GM19043 (cell line): ENCODE data around the gene C1orf74.

Experiments used
- ATAC-seq: cut with Tn5 transposase; IDR thresholded peaks from one replicate; pipeline ENCODE4 v1.9.1; 2021; ENCODE audit warnings: low read depth; ENCODE audit not compliant: unreplicated experiment

C1orf74 gene

GRCh38 chr1:209774592-209774991 lies 9.8 kb downstream of the C1orf74 start:
- peak; percentile 72 for ATAC-seq

DNA sequence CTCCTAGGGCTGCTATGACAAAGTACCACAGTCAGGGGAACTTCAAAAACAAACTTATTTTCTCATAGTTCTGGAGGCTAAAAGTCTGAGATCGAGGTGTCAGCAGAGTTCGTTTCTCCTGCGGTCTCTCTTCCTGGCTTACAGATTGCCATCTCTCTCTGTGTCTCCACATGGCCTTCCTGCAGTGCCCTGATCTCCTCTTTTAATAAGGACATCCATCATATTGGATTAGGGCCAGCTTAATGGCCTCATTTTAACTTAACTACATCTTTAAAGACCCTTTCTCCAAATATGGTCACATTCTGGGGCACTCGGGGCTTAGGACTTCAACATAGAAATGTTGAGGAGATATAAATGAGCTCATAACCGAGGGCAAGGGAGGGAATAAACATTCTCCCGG lies 12.2 kb downstream of the C1orf74 start:
- ATAC-seq = no peak

- ATAC-seq = no peak
Observed at GRCh38 chr1:209770636-209771415, 13.5 kb downstream of the C1orf74 start.

DNA sequence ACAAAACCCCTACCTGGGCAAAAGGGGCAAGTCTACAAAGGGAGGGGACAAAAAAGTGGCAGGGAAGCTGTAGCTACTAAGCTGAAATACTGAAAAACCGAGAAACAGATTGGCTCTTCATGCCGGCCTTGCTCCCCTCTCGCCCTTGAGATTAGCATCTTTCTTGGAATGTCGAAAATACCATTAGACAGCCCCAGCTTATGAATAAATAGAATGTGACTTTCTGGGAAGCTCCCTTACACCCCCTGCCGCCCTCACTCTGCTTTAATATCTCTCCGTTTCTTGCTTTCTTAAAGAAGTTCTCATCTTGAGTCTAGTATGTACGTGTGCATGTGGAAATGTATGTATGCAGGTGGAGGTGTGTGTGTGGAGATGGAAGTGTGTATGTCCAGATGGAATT lies 14.4 kb downstream of the C1orf74 start:
- no peak for ATAC-seq

DNA sequence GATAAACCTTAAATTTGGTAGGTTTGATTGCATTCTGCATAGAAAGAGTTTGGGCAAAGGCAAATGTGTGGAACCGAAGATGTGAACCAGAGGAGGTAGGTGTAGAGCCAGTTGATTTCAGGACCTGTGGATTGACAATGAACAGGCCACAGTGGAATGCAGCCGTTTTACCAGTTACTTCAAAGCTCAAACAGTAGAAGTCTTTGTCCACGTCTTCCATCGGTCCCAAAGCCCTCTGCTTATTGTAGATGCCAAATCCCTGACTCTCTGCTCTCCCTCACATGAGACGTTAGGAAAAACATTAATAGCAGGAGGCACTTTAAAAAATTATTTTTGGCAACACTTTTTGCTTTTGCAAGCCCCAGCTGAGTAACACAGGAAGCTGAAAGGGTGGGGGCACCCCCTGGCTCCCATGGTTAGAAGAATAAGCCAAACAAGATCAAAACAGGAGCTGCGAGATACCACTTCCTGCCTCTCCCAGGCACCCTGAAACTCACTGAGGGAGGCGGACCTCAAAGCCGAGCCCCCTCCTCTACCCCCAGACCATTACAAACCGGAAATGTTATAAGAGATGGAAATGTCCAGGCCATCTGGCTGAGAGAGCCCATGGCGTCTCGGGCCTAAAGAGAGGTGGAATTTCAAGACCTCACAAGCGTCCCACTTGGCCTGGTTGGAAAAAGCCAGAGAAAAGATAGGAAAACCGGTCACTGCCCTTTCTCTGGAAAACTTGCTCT lies 15.0 kb downstream of the C1orf74 start:
- ATAC-seq = peak; percentile 77

- ATAC-seq = peak; percentile 71
Observed at GRCh38 chr1:209768354-209768774, 16.0 kb downstream of the C1orf74 start.

DNA sequence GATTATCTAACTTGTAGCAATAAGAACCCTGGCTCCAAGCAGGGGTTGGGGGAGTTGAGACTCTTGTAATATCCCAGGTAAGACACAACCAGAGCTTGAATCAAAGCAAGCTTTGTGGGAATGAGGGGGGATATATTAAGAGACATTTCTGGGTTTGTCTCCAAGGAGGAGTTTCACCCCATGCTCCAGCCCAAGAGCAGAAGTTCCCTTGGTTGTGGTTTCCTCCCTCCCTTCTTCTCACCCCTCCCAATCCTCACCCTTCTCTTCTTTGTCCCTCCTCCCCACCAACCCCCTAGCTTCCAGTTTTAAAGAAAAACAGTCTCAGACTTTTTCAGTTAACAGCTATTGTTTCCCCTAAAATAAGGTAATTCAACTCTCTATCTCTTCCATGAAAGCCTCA lies 16.7 kb downstream of the C1orf74 start:
- ATAC-seq = no peak

DNA sequence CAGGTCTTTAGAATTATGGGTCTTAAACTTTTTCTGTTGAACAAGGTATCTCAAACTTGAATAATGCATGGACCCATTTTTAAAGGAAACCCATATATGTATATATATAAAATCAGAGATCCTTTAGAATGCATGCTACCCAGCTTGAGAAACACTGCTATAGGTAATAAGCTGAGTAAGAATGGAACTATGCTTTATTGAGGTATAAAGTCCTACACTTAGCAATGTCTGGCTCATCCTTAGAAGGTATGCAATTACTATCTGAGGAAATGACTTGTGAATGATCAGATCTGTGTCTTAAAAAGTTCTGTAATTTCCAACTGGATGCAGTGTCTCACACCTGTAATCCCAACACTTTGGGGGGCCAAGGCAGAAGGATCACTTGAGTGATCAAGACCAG lies 17.3 kb downstream of the C1orf74 start:
- ATAC-seq = no peak

- no peak for ATAC-seq
Observed at GRCh38 chr1:209766051-209766450, 18.3 kb downstream of the C1orf74 start.

DNA sequence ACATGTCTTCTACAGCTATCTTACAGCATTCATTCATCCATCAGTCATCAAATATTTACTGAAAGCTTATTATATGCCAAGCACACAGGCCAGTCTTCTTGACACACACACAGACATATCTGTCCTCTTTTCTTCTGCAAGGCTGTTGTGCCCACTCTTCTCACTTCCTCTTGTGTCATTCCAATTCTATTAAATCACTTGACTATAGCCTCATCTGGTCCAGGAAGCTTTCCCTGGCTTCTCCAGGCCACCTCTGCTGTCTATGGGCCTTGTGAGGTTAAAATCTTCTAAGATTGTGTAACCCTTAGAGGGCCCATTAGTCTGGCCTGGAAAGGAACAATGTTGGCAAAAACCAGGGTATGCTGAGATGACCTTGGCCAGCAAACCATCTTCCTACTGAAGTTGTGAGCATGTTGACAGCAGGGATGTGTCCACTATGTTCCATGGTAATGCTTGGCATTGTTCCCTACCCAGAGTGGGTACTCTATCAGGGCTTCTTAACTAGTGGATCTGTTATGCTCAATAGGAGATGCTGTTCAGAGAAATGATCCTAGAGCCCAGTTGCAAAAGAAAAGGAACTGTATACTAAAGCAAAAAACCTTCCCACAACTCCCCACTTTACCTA lies 23.2 kb downstream of the C1orf74 start:
- ATAC-seq = no peak

GRCh38 chr1:209759829-209760359 lies 24.5 kb downstream of the C1orf74 start:
- ATAC-seq = no peak

DNA sequence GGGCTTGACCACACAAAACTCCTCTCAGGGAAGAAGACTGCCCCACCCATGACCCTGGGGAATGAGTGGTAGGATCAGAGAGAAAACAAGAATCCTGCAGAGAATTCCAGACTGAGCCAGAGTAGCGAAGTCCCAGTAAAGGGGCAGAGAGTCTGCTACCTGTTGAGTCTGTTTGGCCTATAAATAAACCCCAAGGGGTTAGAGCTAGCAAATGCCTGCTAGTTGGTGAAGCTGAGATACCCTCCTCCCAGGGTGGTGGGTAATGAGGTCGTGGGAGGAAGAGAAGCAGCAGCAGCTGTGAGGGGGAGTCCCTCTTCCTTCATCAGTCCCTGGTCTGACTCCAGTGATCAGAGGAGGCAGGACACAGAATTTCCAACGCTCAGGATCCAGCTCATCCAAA lies 26.0 kb downstream of the C1orf74 start:
- ATAC-seq = no peak

DNA sequence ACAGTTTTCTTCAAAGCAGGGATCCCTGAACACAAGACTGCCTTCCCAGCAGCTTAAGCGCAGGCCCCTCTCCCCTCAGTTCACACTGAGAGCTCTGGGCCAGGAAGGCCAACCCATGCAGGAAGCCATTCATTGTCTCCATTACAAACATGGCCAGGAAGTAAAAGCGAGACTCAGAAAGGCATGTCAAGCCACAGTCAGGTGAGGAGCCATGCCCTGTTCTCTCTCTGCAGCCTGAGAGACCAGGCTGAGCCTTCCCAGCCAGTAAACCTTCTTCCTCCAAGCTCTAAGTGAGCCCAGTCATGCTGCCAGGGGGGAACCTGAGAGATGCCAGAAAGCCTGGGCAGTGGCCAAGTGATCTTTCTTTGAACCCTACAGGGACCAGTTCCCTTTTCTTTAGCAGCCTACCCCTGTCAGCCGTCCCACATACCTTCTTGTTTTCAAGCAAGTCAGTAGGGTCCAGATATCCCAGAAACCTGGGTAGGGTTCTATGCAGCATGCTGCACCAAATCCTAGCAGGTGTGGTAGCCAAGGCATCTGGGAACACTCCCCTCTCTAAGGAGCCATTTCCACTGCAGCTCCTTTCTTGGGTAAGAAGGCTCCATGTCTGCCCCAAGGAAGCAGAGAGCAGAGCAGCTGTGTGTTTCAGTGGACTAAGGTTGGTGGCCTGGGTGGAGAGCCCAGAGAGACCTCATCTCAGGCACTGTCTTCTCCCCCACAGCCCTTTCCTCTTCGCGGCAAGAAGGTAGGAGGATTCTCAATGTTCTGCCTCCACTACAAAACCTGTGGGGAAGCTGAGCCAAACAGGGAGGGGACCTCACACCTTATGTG lies 27.5 kb downstream of the C1orf74 start:
- peak; percentile 22 for ATAC-seq

DNA sequence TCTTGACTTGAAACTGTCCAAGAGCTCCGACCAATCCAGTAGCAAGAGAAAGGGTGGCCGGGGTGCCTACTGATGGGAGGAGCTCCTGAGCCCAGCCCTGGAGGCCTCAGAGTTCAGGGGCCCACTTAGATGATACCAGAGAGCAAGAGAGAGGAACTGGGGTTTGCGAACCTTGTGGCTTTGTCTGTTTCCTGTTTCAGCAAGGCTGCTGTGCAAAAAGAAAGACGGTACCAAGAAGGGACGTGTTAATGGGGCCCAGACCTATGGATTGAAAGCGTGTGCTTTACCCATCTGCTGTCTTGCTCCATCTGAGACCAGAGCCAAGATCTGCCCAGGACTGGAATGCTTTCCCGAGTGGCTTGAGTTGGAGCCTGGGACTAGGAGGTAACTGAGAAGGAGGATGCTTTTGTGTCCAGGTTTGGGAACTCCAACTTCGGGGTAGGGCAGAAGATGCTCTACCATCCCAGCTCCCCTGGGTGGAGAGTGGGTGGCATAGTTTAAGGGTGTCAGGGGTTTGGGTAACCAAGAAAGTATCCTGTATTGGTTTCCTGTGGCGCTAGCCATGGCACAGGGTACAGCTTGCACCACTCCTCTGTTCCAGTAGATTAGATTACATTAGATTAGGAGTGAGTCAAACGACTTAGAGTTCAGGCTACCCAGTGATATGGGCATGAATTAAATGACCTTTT lies 28.3 kb downstream of the C1orf74 start, which contains the start of gene TRAF3IP3:
Gene TRAF3IP3, plus strand, starts transcription at position 128 of the 689 bp plus-strand sequence. CDS start 3,987 bp downstream, outside the sequence.
- ATAC-seq = peak; percentile 70

DNA sequence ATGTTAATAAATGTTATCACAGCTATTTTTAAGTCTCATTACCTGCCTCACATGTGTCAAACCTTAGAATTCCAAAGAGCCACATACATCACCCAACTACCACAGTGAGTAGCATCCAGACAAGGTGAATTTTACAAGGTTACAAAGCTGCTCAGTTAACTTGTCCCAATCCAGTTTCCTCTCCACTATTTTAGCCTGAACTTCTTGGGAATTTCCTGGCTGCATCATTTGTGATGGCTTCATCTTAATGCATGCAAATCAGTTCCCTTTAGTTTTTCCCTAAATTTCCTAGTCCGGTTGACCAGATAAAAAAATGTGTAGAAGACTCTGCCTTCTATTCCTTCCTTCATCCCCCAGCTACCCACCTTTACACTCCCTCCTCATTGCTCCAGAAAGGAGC lies 29.1 kb downstream of the C1orf74 start:
- ATAC-seq = no peak

GRCh38 chr1:209752890-209753289 lies 31.5 kb downstream of the C1orf74 start:
- no peak for ATAC-seq

- peak; percentile 38 for ATAC-seq
Observed at GRCh38 chr1:209751627-209752231, 32.6 kb downstream of the C1orf74 start.

GRCh38 chr1:209749670-209750323 lies 34.6 kb downstream of the C1orf74 start:
- ATAC-seq = no peak

DNA sequence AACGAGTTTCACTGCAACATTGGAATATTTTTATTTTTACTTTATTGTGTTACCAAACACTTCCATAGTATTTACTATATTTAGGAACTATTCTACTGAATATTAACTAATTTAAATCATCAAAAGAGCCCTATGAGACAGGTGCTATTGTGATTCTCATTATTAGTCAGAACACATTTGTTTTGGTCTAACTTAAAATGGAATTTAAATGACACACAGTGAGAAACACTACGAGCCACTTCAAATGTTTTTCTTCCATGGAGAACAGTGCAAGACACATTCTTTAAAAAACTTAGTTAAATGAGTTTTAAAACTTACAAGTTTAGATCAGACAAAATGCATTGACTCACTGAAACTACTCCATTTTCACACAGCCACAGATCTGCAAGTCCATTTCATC lies 35.2 kb downstream of the C1orf74 start:
- no peak for ATAC-seq
